ENCODE results near the gene CEP104. TPM values are rescaled to one million over a fixed set of nuclear protein-coding genes. Genes with fewer than 3 reads are reported as not detected.

The CEP104 gene
- total RNA-seq, 2 donors from 2014 or later, result 41.1 to 52.7 TPM

DNA sequence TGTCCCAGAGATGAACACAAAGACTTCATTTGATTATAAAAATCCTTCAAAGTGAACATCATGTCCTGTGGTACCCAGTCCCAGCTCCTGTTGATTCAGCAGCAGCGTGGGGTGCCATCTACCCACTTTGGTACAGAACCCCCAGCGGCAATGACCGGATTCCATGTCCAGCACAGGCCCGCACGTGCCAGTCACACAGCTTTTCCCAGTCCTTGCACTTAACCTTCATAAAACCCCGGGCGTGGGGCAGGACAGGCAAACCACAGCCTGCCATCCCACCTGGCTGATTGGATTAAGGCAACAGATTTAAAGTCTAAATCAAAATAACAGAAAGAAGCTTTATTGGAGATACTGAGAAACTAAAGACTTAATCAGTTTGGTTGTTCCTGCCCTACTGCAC lies 15.5 kb downstream of the CEP104 start:
- TF ChIP-seq, protein P1, sequence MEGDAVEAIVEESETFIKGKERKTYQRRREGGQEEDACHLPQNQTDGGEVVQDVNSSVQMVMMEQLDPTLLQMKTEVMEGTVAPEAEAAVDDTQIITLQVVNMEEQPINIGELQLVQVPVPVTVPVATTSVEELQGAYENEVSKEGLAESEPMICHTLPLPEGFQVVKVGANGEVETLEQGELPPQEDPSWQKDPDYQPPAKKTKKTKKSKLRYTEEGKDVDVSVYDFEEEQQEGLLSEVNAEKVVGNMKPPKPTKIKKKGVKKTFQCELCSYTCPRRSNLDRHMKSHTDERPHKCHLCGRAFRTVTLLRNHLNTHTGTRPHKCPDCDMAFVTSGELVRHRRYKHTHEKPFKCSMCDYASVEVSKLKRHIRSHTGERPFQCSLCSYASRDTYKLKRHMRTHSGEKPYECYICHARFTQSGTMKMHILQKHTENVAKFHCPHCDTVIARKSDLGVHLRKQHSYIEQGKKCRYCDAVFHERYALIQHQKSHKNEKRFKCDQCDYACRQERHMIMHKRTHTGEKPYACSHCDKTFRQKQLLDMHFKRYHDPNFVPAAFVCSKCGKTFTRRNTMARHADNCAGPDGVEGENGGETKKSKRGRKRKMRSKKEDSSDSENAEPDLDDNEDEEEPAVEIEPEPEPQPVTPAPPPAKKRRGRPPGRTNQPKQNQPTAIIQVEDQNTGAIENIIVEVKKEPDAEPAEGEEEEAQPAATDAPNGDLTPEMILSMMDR (IDR thresholded peaks at IDR 0.05), result no peak
- no peak for DNase-seq
- H3K9ac ChIP-seq (ENCODE audit: low read depth in 2 of 2, low read length in 2 of 2), result no peak overlapping the region
- peaks cover 12% of the 10 kb centered on the region for H3K36me3 ChIP-seq
- H3K4me3 ChIP-seq, result no peak overlapping the region
- H3K27ac ChIP-seq, result no peak overlapping the region
- H3K9me3 ChIP-seq, result no peaks in the 10 kb centered on the region
- no peaks in the 10 kb centered on the region for H3K27me3 ChIP-seq
- intact Hi-C loops (cut with DNase I), result no loop called here
- H3K4me1 ChIP-seq, result no peaks in the 10 kb centered on the region

DNA sequence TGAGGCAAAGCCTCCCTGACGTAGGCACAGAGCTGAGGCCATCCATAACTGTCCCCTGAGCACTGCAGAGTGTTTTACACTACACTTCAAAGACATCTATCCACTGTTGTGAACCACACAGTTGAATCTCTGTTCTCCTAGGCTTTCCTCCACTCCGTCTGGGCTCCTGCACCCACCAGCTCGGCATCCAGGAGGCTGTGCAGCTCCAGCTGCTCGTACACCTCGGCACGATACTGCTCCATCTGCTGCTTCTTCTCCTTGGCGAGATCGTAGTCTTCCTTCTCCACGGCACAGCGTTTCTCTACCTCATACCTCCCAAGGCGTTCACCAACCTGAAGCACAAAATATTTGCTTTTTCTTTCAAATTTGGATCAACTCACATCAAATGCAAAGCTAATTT lies 18.2 kb downstream of the CEP104 start:
- Histone ChIP-seq H3K9ac (ENCODE audit: low read depth in 2 of 2, low read length in 2 of 2) (no peak overlapping the region), H3K27me3 (no peaks in the 10 kb centered on the region), H3K4me3 (no peak overlapping the region), H3K4me1 (no peaks in the 10 kb centered on the region), H3K36me3 (peaks cover 12% of the 10 kb centered on the region), H3K9me3 (no peaks in the 10 kb centered on the region), H3K27ac (no peak overlapping the region)
- DNase-seq, result no peak
- intact Hi-C loops (cut with DNase I), result no loop called here
- TF ChIP-seq, protein P1 (IDR thresholded peaks at IDR 0.05), result no peak

DNA sequence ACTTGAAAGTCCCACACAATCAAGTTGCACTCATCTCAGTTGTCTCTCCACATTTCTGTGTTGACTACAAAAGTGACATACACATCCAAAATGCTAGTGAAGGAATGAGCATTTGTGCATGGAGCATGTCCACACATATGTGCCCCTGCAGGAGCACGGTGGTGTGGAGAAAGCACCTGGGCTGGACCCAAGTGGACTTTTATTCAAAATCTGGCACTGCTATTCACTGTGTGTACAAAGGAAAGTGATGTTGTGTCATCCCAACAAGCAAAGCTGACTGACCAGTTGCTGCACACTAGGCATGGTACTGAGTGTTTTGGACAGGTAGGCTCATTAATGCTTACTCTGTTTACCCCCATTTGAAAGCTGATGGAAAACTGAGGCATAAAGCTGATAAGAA lies 19.3 kb downstream of the CEP104 start:
- Histone ChIP-seq H3K9ac (ENCODE audit: low read depth in 2 of 2, low read length in 2 of 2) (no peak overlapping the region), H3K4me1 (no peaks in the 10 kb centered on the region), H3K27me3 (no peaks in the 10 kb centered on the region), H3K9me3 (no peaks in the 10 kb centered on the region), H3K36me3 (peaks cover 12% of the 10 kb centered on the region), H3K4me3 (no peak overlapping the region), H3K27ac (no peak overlapping the region)
- TF ChIP-seq, protein P1 (IDR thresholded peaks at IDR 0.05), result no peak
- intact Hi-C loops (cut with DNase I), result no loop called here
- DNase-seq, result no peak

DNA sequence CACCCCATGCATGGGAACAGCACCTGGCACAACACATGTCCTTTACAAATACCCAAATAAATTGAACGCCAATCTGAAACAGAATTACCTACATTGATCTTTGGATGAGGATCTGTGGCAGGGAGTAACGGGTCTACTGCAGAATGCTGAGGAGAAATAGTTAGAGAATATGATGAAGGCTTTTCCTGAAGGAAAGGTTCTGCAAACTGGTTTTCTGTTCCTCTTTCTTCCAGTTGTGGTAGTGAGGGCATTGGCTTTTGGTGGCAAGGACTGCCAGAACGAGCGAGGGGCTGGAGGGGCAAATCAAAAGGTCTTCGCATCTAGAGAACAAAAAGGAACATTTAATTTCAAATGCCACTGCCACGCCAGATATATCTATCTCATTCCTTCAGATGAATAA lies 19.8 kb downstream of the CEP104 start:
- Histone ChIP-seq H3K4me1 (no peaks in the 10 kb centered on the region), H3K9ac (ENCODE audit: low read depth in 2 of 2, low read length in 2 of 2) (no peak overlapping the region), H3K4me3 (no peak overlapping the region), H3K9me3 (no peaks in the 10 kb centered on the region), H3K27ac (no peak overlapping the region), H3K36me3 (peaks cover 12% of the 10 kb centered on the region), H3K27me3 (no peaks in the 10 kb centered on the region)
- intact Hi-C loops (cut with DNase I), result no loop called here
- no peak for DNase-seq
- TF ChIP-seq, protein P1 (IDR thresholded peaks at IDR 0.05), result no peak

DNA sequence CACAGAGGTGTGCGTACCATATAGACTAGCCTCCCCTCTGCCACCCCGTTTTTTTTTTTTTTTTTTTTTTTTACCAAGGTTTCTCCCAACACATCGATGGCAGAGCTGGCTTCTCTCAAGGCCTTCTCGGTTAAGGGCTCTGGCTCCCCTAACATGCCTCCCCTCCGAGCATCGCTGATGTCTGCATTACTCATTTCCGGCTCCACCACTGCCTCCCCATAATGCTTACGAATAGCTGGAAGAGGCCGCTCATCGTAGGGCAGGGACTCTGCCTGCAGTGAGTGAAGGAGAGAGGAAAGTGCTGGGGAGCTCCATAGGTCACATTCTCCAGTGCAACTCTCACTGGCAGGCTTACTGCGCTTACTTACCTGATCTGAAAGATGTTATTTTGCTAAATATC lies 20.6 kb downstream of the CEP104 start:
- DNase-seq, result no peak
- Histone ChIP-seq H3K4me3 (no peak overlapping the region), H3K27ac (no peak overlapping the region), H3K27me3 (no peaks in the 10 kb centered on the region), H3K9me3 (no peaks in the 10 kb centered on the region), H3K9ac (ENCODE audit: low read depth in 2 of 2, low read length in 2 of 2) (no peak overlapping the region), H3K36me3 (peaks cover 12% of the 10 kb centered on the region), H3K4me1 (no peaks in the 10 kb centered on the region)
- TF ChIP-seq, protein P1 (IDR thresholded peaks at IDR 0.05), result no peak
- intact Hi-C loops (cut with DNase I), result no loop called here

DNA sequence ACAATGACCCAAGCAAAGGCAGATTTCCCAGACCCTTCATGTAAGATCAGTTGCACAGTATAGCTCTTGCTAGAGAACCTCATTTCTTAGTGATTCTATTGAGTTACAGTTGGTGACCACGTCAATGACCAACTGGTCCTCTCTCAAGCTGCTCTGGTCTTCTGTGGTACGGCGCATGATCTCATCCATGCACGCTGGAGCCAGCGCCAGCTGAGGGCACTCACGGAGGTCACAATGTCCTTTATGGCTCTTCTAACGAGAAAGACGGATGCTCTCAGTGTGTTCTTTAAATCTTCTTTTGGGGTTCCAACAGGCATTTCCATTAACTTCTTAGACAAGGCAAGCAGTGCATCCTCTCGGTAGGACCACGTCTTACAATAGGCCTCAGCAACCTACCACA lies 22.3 kb downstream of the CEP104 start:
- no peaks in the 10 kb centered on the region for H3K27me3 ChIP-seq
- TF ChIP-seq, protein P1 (IDR thresholded peaks at IDR 0.05), result no peak
- DNase-seq, result no peak
- H3K9ac ChIP-seq (ENCODE audit: low read depth in 2 of 2, low read length in 2 of 2), result no peak overlapping the region
- H3K4me1 ChIP-seq, result no peaks in the 10 kb centered on the region
- no peak overlapping the region for H3K27ac ChIP-seq
- H3K36me3 ChIP-seq, result peaks cover 12% of the 10 kb centered on the region
- no peaks in the 10 kb centered on the region for H3K9me3 ChIP-seq
- intact Hi-C loops (cut with DNase I), result no loop called here
- H3K4me3 ChIP-seq, result no peak overlapping the region

Data from colonic mucosa (tissue), 4 donors.